Measurements from ENCODE around the gene DUSP10. TPM values are rescaled to one million over a fixed set of nuclear protein-coding genes. Genes with fewer than 3 reads are reported as not detected.
A peak's percentile ranks its signal among the peaks of the same experiment; 100 is the strongest.

Gene DUSP10
- total RNA-seq, 4 donors from 2014 or later: 2.9 to 7.0 (median 5.9) TPM

DNA sequence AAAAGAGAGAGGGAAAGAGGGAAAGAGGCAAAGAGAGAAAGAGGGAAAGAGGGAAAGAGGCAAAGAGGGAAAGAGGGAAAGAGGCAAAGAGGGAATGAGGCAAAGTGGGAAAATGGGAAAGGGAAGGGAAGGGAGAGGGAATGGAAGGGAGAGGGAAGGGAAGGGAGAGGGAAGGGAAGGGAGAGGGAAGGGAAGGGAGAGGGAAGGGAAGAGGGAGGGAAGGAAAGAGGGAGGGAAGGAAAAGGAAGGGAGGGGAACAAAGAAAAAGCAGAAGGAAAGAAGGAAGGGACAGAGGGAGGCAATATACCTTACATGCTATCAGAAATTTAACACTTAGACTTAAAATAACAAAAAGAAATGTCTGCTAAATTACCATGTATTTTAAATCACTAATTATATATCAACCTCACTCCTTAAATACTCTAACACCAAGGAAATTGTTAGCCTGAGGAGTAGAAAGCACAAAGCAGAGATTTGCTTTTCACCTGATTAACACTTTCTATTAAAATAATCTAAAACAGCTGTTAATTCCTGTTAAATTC, 41.8 kb downstream of the DUSP10 start:
- DNase-seq: no peak
- Histone ChIP-seq H3K27ac (peak overlapping the region in 2 of 4 donors; percentile 19 to 32), H3K36me3 (peaks cover 0 to 12% of the 10 kb centered on the region in 2 donors), H3K4me3 (no peak overlapping the region), H3K9me3 (no peaks in the 10 kb centered on the region), H3K4me1 (peaks cover 0 to 22% of the 10 kb centered on the region in 2 donors), H3K27me3 (no peaks in the 10 kb centered on the region)
- ATAC-seq: no peak
- no peak for TF ChIP-seq POLR2A (IDR thresholded peaks at IDR 0.05)
- intact Hi-C loops (cut with DNase I; ENCODE audit: low total_unique reads): no loop called here
- in situ Hi-C loops (cut with MboI; ENCODE audit: low sequenced_read_pairs in 4 of 4): no loop called here

DNA sequence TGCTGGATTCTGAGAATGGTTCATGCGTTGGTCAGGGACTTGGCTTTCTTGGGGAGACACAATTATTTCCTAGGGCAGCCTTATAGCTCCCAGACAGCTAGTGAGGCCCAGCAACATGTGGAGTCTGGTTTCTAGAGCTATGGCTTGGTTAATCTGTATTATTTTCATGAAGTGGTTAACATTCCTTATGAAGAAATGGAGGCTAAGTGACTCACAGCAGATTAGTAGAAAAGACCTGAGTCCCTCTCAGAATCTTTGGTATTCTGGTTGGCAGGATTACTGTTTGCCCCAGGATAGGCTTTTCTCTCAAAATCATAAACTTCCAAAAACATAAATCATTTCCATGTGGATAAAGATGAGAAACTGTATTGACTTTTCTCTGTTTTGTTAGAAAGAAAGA, 42.3 kb downstream of the DUSP10 start:
- peaks cover 0 to 19% of the 10 kb centered on the region in 2 donors for H3K4me1 ChIP-seq
- in situ Hi-C loops (cut with MboI; ENCODE audit: low sequenced_read_pairs in 4 of 4) (no loop called here), intact Hi-C loops (cut with DNase I; ENCODE audit: low total_unique reads) (no loop called here)
- H3K4me3 ChIP-seq: no peak overlapping the region
- TF ChIP-seq POLR2A (IDR thresholded peaks at IDR 0.05): no peak
- TF ChIP-seq, protein P1, sequence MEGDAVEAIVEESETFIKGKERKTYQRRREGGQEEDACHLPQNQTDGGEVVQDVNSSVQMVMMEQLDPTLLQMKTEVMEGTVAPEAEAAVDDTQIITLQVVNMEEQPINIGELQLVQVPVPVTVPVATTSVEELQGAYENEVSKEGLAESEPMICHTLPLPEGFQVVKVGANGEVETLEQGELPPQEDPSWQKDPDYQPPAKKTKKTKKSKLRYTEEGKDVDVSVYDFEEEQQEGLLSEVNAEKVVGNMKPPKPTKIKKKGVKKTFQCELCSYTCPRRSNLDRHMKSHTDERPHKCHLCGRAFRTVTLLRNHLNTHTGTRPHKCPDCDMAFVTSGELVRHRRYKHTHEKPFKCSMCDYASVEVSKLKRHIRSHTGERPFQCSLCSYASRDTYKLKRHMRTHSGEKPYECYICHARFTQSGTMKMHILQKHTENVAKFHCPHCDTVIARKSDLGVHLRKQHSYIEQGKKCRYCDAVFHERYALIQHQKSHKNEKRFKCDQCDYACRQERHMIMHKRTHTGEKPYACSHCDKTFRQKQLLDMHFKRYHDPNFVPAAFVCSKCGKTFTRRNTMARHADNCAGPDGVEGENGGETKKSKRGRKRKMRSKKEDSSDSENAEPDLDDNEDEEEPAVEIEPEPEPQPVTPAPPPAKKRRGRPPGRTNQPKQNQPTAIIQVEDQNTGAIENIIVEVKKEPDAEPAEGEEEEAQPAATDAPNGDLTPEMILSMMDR (IDR thresholded peaks at IDR 0.05 in 4 of 5, conservative IDR thresholded peaks at IDR 0.05 in 1 of 5): no peak
- ATAC-seq: no peak
- peak overlapping the region in 3 of 4 donors; percentile 19 to 45 (median 32) for H3K27ac ChIP-seq
- no peak for DNase-seq
- no peaks in the 10 kb centered on the region for H3K9me3 ChIP-seq
- peaks cover 0 to 12% of the 10 kb centered on the region in 2 donors for H3K36me3 ChIP-seq
- no peaks in the 10 kb centered on the region for H3K27me3 ChIP-seq

DNA sequence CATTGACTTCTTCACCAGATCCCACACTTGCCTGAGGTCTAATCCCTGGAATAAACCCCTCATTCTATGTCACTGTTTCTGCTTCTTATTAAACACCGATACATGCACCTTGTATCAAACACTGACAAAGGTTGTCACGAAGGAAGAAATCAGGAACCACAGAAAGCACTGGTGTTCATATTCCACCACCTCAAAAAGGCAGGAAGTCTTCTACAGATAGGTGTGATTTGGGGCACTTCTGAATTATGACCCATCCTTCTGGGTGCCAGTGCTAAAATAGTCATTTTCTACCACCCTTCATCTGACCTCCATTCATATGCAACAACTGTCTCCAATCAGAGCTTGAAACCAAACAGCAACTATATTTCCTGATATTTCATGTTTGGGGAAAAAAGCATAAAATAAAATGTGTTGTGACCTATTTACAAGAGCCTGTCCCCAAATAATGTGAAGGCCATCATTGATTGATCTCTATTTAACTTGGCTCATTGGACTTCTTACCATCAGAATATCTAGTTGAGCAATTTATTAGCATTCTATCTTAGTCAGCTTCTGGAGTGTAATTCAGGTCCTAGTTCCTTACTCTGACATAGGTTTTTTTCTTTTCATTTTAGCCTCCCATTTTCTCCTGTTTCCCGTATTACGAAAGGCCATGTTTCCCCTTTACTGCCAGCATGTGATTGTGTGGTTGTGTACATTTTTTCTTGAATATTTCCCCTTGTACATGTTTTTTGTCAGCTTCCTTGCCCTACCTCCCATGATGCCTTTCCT, 43.1 kb downstream of the DUSP10 start:
- no peaks in the 10 kb centered on the region for H3K9me3 ChIP-seq
- no peaks in the 10 kb centered on the region for H3K27me3 ChIP-seq
- ATAC-seq (no peak), DNase-seq (no peak)
- no peak for TF ChIP-seq POLR2A (IDR thresholded peaks at IDR 0.05)
- TF ChIP-seq, protein P1 (IDR thresholded peaks at IDR 0.05 in 4 of 5, conservative IDR thresholded peaks at IDR 0.05 in 1 of 5): no peak
- peaks cover 0 to 12% of the 10 kb centered on the region in 2 donors for H3K36me3 ChIP-seq
- intact Hi-C loops (cut with DNase I; ENCODE audit: low total_unique reads) (no loop called here), in situ Hi-C loops (cut with MboI; ENCODE audit: low sequenced_read_pairs in 4 of 4) (no loop called here)
- H3K4me3 ChIP-seq: no peak overlapping the region
- peak overlapping the region; percentile 3 to 53 (median 36) for H3K27ac ChIP-seq
- peaks cover 0 to 13% of the 10 kb centered on the region in 2 donors for H3K4me1 ChIP-seq

DNA sequence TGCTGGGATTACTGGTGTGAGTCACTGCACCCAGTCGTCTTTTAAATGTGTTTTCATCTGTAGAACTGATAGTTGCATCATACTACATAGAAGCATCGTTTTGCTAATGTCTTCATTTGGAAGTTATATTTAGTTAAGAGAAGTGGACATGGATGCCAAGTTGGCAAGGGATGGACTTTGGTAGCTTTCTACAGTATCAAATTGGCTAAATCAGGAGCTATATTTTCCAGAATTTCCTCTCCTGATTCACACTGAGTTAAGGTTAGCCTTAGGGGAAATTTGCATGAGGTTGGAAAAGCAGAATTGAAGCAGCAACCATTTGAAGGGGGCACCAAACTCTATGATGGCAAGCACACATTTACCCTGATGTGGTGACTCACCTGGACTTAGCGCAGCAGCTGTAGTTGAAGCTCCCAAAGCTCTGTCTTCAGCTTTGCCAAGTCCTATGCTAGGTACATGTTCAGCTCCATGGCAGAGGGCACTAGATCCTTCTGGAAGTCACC, 43.9 kb downstream of the DUSP10 start:
- H3K9me3 ChIP-seq: no peaks in the 10 kb centered on the region
- H3K4me3 ChIP-seq: no peak overlapping the region
- peaks cover 0 to 12% of the 10 kb centered on the region in 2 donors for H3K4me1 ChIP-seq
- no peak for TF ChIP-seq POLR2A (IDR thresholded peaks at IDR 0.05)
- TF ChIP-seq, protein P1 (IDR thresholded peaks at IDR 0.05 in 4 of 5, conservative IDR thresholded peaks at IDR 0.05 in 1 of 5): no peak
- no peaks in the 10 kb centered on the region for H3K27me3 ChIP-seq
- H3K36me3 ChIP-seq: peaks cover 0 to 9% of the 10 kb centered on the region in 2 donors
- intact Hi-C loops (cut with DNase I; ENCODE audit: low total_unique reads): loop anchor here (2.0 kb wide), 1 partner anchor 25 kb away; no protein-coding TSS in a partner anchor
- peak overlapping the region; percentile 3 to 53 (median 36) for H3K27ac ChIP-seq
- ATAC-seq (peak; percentile 86), DNase-seq (peak in 1 of 2 donors; percentile 27)
- in situ Hi-C loops (cut with MboI; ENCODE audit: low sequenced_read_pairs in 4 of 4): no loop called here
